GM19467 (cell line): Measurements from ENCODE around the gene LRRC18.

Experiments
- ATAC-seq: cut with Tn5 transposase; IDR thresholded peaks from one replicate; pipeline ENCODE4 v1.9.1; 2021; ENCODE audit warnings: mild to moderate bottlenecking, moderate library complexity; ENCODE audit not compliant: unreplicated experiment

The LRRC18 gene

GRCh38 chr10:48884179-48885045 is 55.2 kb downstream of the LRRC18 start:
- no peak for ATAC-seq

DNA sequence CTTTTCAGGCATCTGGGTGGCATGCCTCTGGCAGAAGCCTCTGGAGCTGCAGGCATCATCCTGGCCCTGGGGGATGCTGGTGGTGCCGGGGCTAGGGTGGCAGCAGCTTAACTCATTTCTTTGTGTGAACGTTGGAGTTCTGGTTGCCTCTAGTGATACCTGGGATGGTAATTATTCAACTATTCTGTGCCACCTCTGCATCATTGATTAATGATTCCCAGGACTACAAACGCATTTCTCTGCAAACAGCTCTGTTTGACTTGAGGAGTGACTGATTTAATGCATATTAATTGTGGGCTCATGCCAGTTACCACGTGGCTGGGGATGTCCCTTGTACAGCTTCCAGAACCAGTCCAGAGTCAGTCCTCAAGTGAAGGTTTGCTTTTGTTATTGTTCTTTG is 55.9 kb downstream of the LRRC18 start:
- no peak for ATAC-seq

GRCh38 chr10:48882881-48883280 is 56.8 kb downstream of the LRRC18 start:
- ATAC-seq: no peak

DNA sequence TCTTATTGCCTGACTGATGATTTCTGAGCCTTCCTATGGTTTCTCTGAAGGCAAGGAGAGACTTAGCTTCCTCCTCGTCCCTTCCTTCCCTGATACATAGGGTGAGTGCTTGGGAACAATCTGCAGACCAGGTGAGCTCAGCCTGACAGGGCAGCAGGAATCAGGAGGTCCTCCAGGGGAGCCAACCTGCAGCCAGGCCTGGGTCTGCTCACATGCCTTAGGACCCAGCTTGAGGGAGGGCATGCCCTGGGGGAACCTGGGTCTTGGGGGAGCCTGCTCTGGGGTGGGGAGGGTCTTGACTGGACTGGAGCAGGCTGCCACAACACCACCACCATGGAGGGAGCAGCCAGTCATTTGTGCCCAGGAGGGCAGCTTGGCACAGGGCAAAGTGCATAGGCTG is 57.7 kb downstream of the LRRC18 start:
- ATAC-seq: no peak

DNA sequence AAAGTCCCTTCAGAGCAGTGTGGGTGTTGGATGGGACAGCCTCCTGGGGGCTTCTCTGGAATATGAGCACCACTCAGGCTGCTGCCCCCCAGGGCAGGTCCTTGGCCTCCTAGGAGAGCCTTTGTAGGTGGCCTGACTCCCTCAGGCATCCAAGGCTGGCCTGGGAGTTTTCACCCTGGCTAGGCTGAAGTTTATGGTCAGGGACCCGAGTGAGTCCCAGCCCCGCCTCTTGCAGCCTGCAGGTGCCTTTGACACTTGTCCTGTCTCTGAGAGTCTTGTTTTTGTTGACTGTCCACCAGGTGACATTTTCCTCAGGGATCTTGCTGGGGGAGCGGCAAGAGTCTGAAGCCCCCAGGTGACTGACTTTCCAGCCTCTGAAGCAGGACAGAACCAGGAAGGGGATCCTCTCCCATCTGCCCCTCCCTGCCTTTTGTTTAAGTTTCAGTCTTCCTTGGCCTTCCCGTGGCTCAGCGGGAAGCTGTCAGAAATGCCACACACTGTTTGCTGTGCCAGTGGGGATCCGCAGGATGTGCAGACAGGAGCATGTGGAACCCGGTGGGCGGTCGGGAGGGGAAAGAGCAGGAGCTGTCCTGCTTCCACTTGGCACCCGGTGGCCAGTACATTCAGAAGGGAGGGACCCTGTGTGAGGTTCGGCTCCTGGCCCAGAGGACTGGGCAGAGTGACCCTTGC is 59.5 kb downstream of the LRRC18 start:
- no peak for ATAC-seq

DNA sequence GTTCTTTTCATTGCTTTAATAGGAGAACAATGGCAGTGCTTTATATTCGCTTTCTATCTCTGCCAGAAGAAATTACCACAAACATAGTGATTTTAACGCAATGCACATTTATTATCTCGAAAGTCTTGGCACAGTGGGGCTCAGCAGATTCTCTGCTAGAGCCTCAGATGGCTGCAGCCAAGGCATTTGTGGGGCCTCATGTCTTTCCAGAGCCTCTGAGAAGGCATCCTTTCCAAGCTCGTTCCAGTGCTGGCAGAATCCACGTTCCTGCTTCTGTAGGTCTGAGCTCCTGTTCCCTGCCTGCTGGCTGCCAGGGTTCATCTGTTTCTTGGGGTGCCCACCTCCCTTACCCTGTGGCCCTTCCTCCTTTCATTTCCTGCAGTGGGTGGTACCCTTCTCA is 60.2 kb downstream of the LRRC18 start:
- ATAC-seq: no peak

DNA sequence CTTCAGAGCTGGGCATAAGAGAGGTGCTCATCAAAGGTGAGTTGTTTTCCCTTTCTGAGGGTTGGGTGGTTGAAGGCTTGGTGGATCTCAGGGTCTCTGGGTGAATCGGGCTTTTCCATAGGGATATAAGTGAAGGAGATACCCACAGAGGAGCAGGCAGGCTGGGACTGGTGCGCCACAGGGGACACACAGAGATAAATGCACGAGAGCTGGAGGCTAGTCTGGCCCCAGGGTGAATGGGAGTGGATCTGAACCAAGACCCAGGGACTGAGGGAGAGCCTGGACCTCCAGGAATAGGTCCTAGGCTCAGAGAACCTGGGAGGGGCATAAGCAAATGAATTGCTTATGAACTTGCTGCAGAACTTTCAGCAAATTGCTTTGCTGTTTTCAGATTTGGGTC is 61.5 kb downstream of the LRRC18 start:
- no peak for ATAC-seq

GRCh38 chr10:48872234-48872633 is 67.4 kb downstream of the LRRC18 start:
- no peak for ATAC-seq
